B cell (primary cell): Measurements from ENCODE around the gene DYNLL1. TPM values are rescaled to one million over a fixed set of nuclear protein-coding genes. Genes with fewer than 3 reads are reported as not detected.
A peak's percentile ranks its signal among the peaks of the same experiment; 100 is the strongest.

Experiments
- ATAC-seq: fragments of 200-7000 bp; cut with Tn5 transposase; one replicate; pipeline ENCODE4 v1.10.0; 2021; ENCODE audit warnings: low read depth, mild to moderate bottlenecking, moderate number of reproducible peaks, moderate library complexity
- CTCF ChIA-PET: fragments of 350-600 bp; sonication (Branson Sonifier 250); formaldehyde crosslinking; loops from one replicate; lab custom pipeline; 2021; ENCODE audit warnings: antibody characterized with exemption, inconsistent platforms; lab: Charles Lee
- POLR2A ChIA-PET: fragments of 350-600 bp; sonication (Branson Sonifier 250); formaldehyde crosslinking; loops from one replicate; lab custom pipeline; 2021; ENCODE audit warnings: antibody characterized with exemption; lab: Charles Lee
- DNase-seq: peaks from one replicate; pipeline ENCODE4 v3.0.0; 2013
- H2AFZ ChIP-seq: 2 replicates; pipeline ENCODE4 v1.6.1; 2012; ENCODE audit warnings: mild to moderate bottlenecking, low read depth, low read length; ENCODE audit not compliant: insufficient read depth, poor library complexity, severe bottlenecking
- H3K27ac ChIP-seq, 2 donors: 1 replicate in 1 of 2; 2 replicates in 1 of 2; pipeline ENCODE4 v1.5.1; 2012 to 2013; ENCODE audit warnings: low read length in 2 of 2, mild to moderate bottlenecking in 2 of 2, moderate library complexity in 1 of 2
- H3K27me3 ChIP-seq, 4 experiments: fragments of 200-600 bp in 1 of 4; sonication (generic) in 1 of 4; replicated peaks in 1 of 4; 1 replicate in 2 of 4; 2 replicates in 2 of 4; pipeline versions ENCODE4 v1.6.1 to v1.7.0; 2013 to 2016; ENCODE audit warnings: low read length in 3 of 4, mild to moderate bottlenecking in 2 of 4, mixed read lengths in 1 of 4, moderate library complexity in 1 of 4; ENCODE audit not compliant: insufficient read depth in 4 of 4, control insufficient read depth in 3 of 4; ENCODE audit errors: control extremely low read depth in 1 of 4
- H3K36me3 ChIP-seq, 2 experiments: replicated peaks in 1 of 2; 1 replicate in 1 of 2; 2 replicates in 1 of 2; pipeline versions ENCODE4 v1.6.1 to v1.7.1; 2013; ENCODE audit warnings: low read length in 1 of 2; ENCODE audit not compliant: insufficient read depth in 2 of 2, control insufficient read depth in 1 of 2; ENCODE audit errors: control extremely low read depth in 1 of 2, extremely low read depth in 1 of 2
- H3K4me1 ChIP-seq, 2 donors: fragments of 200-600 bp in 1 of 2; sonication (generic) in 1 of 2; 1 replicate in 1 of 2; 2 replicates in 1 of 2; pipeline versions ENCODE4 v1.5.1 to v1.6.1; 2013 to 2017; ENCODE audit warnings: low read length in 2 of 2; ENCODE audit not compliant: control insufficient read depth in 2 of 2, insufficient read depth in 2 of 2
- H3K4me2 ChIP-seq: replicated peaks from 2 replicates; pipeline ENCODE3; 2012; ENCODE audit warnings: mild to moderate bottlenecking, low read depth, low read length; ENCODE audit not compliant: poor library complexity, severe bottlenecking
- H3K4me3 ChIP-seq, 5 experiments: fragments of 200-600 bp in 1 of 5; sonication (generic) in 1 of 5; 1 replicate in 3 of 5; 2 replicates in 2 of 5; pipeline versions ENCODE4 v1.5.1 to v1.7.0; 2011 to 2016; ENCODE audit warnings: low read length in 4 of 5, mild to moderate bottlenecking in 4 of 5, low read depth in 2 of 5, control low read depth in 1 of 5, moderate library complexity in 1 of 5; ENCODE audit not compliant: insufficient read depth in 1 of 5; ENCODE audit errors: control extremely low read depth in 1 of 5, extremely low read depth in 1 of 5
- H3K79me2 ChIP-seq: fragments of 200-600 bp; sonication (generic); one replicate; pipeline ENCODE4 v1.6.0; 2016; ENCODE audit warnings: low read length; ENCODE audit not compliant: control insufficient read depth, insufficient read depth
- H3K9ac ChIP-seq: fragments of 200-600 bp; sonication (generic); 2 replicates; pipeline ENCODE4 v1.6.1; 2017; ENCODE audit warnings: mild to moderate bottlenecking, low read length, moderate library complexity
- H3K9me3 ChIP-seq, 3 donors: one replicate each; pipeline versions ENCODE4 v1.6.1 to v1.7.1; 2013; ENCODE audit warnings: low read length in 2 of 3; ENCODE audit not compliant: control insufficient read depth in 2 of 3, insufficient read depth in 1 of 3; ENCODE audit errors: control extremely low read depth in 1 of 3
- H4K20me1 ChIP-seq: 2 replicates; pipeline ENCODE4 v1.6.0; 2012; ENCODE audit warnings: mild to moderate bottlenecking, low read length; ENCODE audit not compliant: insufficient read depth, control insufficient read depth, poor library complexity, severe bottlenecking
- H3K27ac Mint-ChIP-seq: one replicate; pipeline ENCODE4 v1.8.0; 2021; ENCODE audit warnings: mixed read lengths
- H3K27me3 Mint-ChIP-seq: one replicate; pipeline ENCODE4 v1.8.0; 2021; ENCODE audit warnings: mixed read lengths
- H3K4me1 Mint-ChIP-seq: one replicate; pipeline ENCODE4 v1.8.0; 2021; ENCODE audit warnings: mixed read lengths
- H3K4me3 Mint-ChIP-seq: one replicate; pipeline ENCODE4 v1.8.0; 2021; ENCODE audit warnings: mixed read lengths
- H3K9me3 Mint-ChIP-seq: one replicate; pipeline ENCODE4 v1.8.0; 2022; ENCODE audit warnings: mixed read lengths; ENCODE audit not compliant: insufficient read depth
- CTCF ChIP-seq: fragments of 200-600 bp; IDR thresholded peaks from one replicate; pipeline ENCODE4 v1.8.0; 2022; ENCODE audit warnings: antibody characterized with exemption, mild to moderate bottlenecking
- EZH2 ChIP-seq: IDR thresholded peaks from 2 replicates; pipeline ENCODE4 v1.6.1; 2012; ENCODE audit warnings: borderline replicate concordance, low read depth, mild to moderate bottlenecking, moderate library complexity, low read length; ENCODE audit not compliant: insufficient read depth, poor library complexity, severe bottlenecking
- WGBS: methylation state at CpG from one replicate; pipeline ENCODE4 v1.1.5; 2013; ENCODE audit warnings: missing lambda C conversion rate; ENCODE audit not compliant: insufficient coverage; 5-methylcytosine and 5-hydroxymethylcytosine counted together
- intact Hi-C: fragments of 100-400 bp; cut with micrococcal nuclease; formaldehyde crosslinking; loops from one replicate; pipeline ENCODE4 v1.10.0; 2022
- polyA plus RNA-seq: library from polyadenylated mRNA; depleted of rRNA; stranded (reverse); fragments of >200 nt; gene quantifications from 2 replicates; pipeline ENCODE4 v1.2.3, GENCODE V29; 2012
- total RNA-seq, 2 donors: library from RNA; stranded (reverse); fragments of 120-200 nt in 1 of 2; gene quantifications; 1 replicate in 1 of 2; 2 replicates in 1 of 2; pipeline versions ENCODE4 v1.2.3 to v1.2.4, GENCODE V29; 2013 to 2022

DYNLL1 gene
- total and polyA plus RNA-seq, 2 donors (not counting 1 experiment from before 2014, with no cell fraction given): 116 to 132 TPM

- Histone ChIP-seq H4K20me1 (peaks cover 36% of the 10 kb centered on the region), H3K4me3 (peak overlapping the region; percentile 38 to 75 (median 69)), H3K27me3 (no peaks in the 10 kb centered on the region), H3K36me3 (peaks cover 3 to 13% of the 10 kb centered on the region in 2 experiments), H3K9me3 (no peaks in the 10 kb centered on the region), H3K4me2 (peak overlapping the region; percentile 93), H3K79me2 (peaks cover 57% of the 10 kb centered on the region), H2AFZ (peak overlapping the region; percentile 99), H3K27ac (peak overlapping the region; percentile 22 to 94), H3K4me1 (peaks cover 20% of the 10 kb centered on the region in 2 donors), H3K9ac (peak overlapping the region; percentile 74)
- no peak for ATAC-seq
- POLR2A ChIA-PET: interaction anchor here (0.7 to 2.1 kb wide), 4 partner anchors 9 to 179 kb away, joined by 7 to 26 read pairs (median 10); partner anchors contain the start of genes DYNLL1, RNU4-2 and SIRT4
- CTCF ChIA-PET: interaction anchor here (1.0 kb wide), 4 partner anchors 22 to 168 kb away, joined by 3 to 8 read pairs (median 3); partner anchors contain the start of genes DYNLL1 and SIRT4
- intact Hi-C loops: no loop called here
- Mint-ChIP-seq H3K27me3 (no peaks in the 10 kb centered on the region), H3K27ac (peak overlapping the region; percentile 88), H3K4me3 (peak overlapping the region; percentile 91), H3K4me1 (peaks cover 32% of the 10 kb centered on the region), H3K9me3 (no peaks in the 10 kb centered on the region)
- DNase-seq: no peak
- WGBS: 67% methylated on average over 19 of the region's 26 CpGs
- no peak for TF ChIP-seq EZH2
- no peak for TF ChIP-seq CTCF
Observed at GRCh38 chr12:120470150-120470784, 25.6 kb upstream of the DYNLL1 start.

- Histone ChIP-seq H3K9me3 (no peaks in the 10 kb centered on the region), H3K9ac (no peak overlapping the region), H4K20me1 (peaks cover 14% of the 10 kb centered on the region), H3K27me3 (no peaks in the 10 kb centered on the region), H3K4me1 (peaks cover 15 to 20% of the 10 kb centered on the region in 2 donors), H3K79me2 (peaks cover 37% of the 10 kb centered on the region), H3K4me3 (no peak overlapping the region), H3K36me3 (peaks cover 0 to under 1% of the 10 kb centered on the region in 2 experiments), H3K27ac (no peak overlapping the region), H2AFZ (no peak overlapping the region), H3K4me2 (no peak overlapping the region)
- POLR2A ChIA-PET: no interaction called here
- Mint-ChIP-seq H3K9me3 (no peaks in the 10 kb centered on the region), H3K4me3 (no peak overlapping the region), H3K27me3 (no peaks in the 10 kb centered on the region), H3K27ac (no peak overlapping the region), H3K4me1 (peaks cover 15% of the 10 kb centered on the region)
- no peak for TF ChIP-seq EZH2
- no peak for TF ChIP-seq CTCF
- ATAC-seq (no peak), DNase-seq (no peak)
- CTCF ChIA-PET: interaction anchor here (0.6 to 1.9 kb wide), 5 partner anchors 20 to 473 kb away, joined by 3 to 4 read pairs (median 3); partner anchors contain the start of genes GATC, POP5 and TRIAP1
- intact Hi-C loops: no loop called here
Observed at GRCh38 chr12:120472521-120472920, 23.4 kb upstream of the DYNLL1 start.
